T-helper 2 cell treated with Interferon-gamma antibody and Interleukin-4, amounts not matched to agents 100 ng/mL and 5 ng/mL, for 36 hours (primary cell): Measurements from ENCODE around the gene NUPR2. TPM values are rescaled to one million over a fixed set of nuclear protein-coding genes. Genes with fewer than 3 reads are reported as not detected.
"Not testable (repeated sequence)": the region's sequence is repeated elsewhere in the genome, so short reads cannot be mapped to it uniquely, and the experiment has no call there.

Experiments
- intact Hi-C: fragments of 100-400 bp; cut with micrococcal nuclease; formaldehyde crosslinking; loops from one replicate; pipeline ENCODE4 v1.15.1; 2023
- total RNA-seq: library from RNA; stranded (reverse); gene quantifications from 2 replicates; pipeline ENCODE4 v1.2.3, GENCODE V29; 2022

Gene NUPR2
- total RNA-seq, 1 donor from 2014 or later = not detected

- intact Hi-C loops = no loop called here
These were observed 28.8 kb downstream of the NUPR2 start for GRCh38 chr7:56087445-56087844.

DNA sequence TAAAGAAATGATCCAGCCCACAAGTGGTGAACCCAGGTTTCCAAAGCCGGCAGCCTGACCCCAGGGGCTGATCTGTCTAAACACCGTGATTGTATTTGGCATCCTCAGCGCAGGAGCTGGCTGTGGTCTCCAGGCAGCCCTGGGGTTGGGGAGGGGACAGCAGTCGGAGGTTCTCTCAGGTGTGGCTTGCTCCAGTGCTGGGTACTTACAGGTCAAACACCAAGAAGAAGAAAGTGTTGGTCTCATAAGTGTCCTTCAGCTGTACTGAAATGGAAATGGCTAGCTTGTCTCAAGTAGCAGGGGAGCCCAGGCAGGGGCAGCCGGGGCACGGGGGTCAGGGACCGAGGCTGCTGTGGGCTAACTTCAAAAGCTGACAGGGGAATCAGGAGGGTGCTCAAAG is 29.5 kb downstream of the NUPR2 start:
- intact Hi-C loops = no loop called here

GRCh38 chr7:56083150-56083785 is 32.9 kb downstream of the NUPR2 start:
- intact Hi-C loops = no loop called here

- intact Hi-C loops = no loop called here
These were observed 34.4 kb downstream of the NUPR2 start for GRCh38 chr7:56081626-56082340.

DNA sequence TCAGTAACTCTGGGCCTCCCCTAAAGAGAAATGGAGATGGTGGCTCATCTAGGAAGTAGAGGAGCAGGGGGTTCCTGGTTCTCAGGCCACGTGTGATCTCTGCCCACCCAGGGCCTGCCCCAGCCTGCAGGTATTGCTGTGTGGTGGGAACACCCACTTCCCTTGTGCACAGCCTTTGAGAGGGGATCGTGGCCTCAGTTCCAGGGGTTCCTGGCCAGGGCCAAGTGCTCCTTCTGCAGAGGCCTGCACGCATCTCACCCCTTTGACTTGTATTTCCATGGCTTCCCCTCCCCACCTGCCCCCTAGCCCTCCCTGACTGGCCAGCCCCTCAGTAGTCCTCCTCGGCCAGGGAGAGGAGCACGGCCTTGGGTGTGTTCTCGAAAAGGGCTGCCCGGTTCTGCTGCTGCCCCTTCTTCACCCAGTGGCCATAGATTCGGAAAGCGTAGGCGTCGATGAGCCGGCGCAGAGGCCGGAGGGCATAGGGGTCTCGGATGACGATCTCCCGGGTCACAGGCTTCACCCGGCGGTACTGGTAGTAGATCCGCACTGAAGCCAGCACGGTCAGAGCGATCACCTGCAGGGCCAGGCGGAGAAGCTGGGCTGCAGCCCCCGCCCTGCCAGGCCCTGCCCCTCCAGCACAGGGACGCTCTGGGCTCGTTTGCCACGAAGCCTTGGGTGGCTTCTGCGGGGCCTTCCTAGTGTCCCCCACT is 35.3 kb downstream of the NUPR2 start:
- intact Hi-C loops = not testable (repeated sequence)

- intact Hi-C loops = no loop called here
These were observed 36.6 kb downstream of the NUPR2 start for GRCh38 chr7:56079450-56080185.

DNA sequence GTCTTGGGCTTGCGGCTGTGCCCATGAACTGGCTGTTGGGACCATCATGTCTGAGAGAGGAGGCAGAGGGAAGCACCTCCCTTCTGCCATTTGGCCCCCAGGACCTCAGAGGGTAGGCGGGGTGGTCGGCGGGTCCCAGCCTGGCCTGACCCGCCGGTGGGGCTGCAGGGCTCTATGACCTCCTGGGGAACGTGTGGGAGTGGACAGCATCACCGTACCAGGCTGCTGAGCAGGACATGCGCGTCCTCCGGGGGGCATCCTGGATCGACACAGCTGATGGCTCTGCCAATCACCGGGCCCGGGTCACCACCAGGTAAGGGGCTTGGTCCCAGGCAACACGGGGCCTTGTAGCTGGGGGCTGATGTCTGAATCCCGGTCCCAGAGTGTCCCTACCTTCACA is 38.0 kb downstream of the NUPR2 start:
- intact Hi-C loops = no loop called here

GRCh38 chr7:56077681-56078080 is 38.5 kb downstream of the NUPR2 start:
- intact Hi-C loops = no loop called here

GRCh38 chr7:56074371-56074791 is 41.8 kb downstream of the NUPR2 start:
- intact Hi-C loops = loop anchor here (1.0 kb wide), 3 partner anchors 10 to 433 kb away; partner anchors contain the start of gene SUMF2

DNA sequence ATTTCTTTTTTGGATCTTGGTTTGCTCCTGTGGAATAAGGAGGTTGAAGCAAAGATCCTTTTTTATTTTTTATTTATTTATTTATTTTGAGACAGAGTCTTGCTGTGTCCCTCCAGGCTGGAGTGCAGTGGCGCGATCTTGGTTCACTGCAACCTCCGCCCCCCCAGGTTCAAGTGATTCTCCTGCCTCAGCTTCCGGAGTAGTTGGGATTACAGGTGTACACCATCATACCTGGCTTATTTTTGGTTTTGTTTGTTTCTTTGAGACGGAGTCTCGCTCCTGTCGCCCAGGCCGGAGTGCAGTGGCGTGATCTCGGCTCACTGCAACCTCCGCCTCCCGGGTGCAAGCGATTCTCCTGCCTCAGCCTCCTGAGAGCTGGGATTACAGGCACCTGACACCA is 49.8 kb downstream of the NUPR2 start:
- intact Hi-C loops = not testable (repeated sequence)

Other genes with a start within 250 kb of the NUPR2 start
- 2.0 and 2.3 TPM in 2 replicates for gene ZNF713, start 229.0 kb downstream of the NUPR2 start, total RNA-seq
- gene MRPS17, start 164.5 kb downstream of the NUPR2 start, total RNA-seq = 16.4 and 16.6 TPM in 2 replicates
- gene NIPSNAP2, start 151.8 kb downstream of the NUPR2 start, total RNA-seq = 36.2 TPM in 2 replicates
- 12.0 and 13.5 TPM in 2 replicates for gene PSPH, start 65.0 kb downstream of the NUPR2 start, total RNA-seq
- 167 and 172 TPM in 2 replicates for gene CCT6A, start 64.7 kb downstream of the NUPR2 start, total RNA-seq
- 117 and 124 TPM in 2 replicates for gene SUMF2, start 52.1 kb downstream of the NUPR2 start, total RNA-seq
- gene PHKG1, start 23.5 kb downstream of the NUPR2 start, total RNA-seq = 3.6 and 3.7 TPM in 2 replicates
- gene CHCHD2, start 9.9 kb downstream of the NUPR2 start, total RNA-seq = 535 and 541 TPM in 2 replicates